Activated CD8-positive, alpha-beta memory T cell treated with anti-CD3 and anti-CD28 coated beads, Interleukin-2, amount 50 U/mL, for 1 hour (primary cell): Measurements from ENCODE around the gene MTM1.

ENCODE experiments used
- DNase-seq: peaks from one replicate; pipeline ENCODE4 v3.0.0-alpha.2; 2020; ENCODE audit errors: extremely low read depth

Gene MTM1

DNA sequence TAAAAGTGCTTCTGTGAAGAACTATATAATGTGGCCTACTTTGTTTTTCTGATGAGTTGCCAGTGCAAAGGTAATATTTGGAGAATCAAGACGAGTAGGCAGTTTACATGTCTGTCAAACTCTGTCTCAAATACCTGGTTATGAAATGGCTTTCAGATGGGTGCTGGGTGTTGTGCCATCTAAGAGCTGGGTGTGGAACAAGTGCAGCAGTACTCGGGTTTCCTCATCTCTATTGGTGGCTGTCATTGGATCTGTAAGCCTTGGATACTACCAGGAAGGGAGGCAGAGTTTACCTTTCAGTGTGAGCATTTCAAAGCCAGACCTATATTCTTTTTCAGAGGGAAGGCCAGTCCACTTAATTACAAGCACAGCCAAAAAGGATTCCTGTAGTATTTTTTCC, 37.2 kb downstream of the MTM1 start:
- no peak for DNase-seq

- no peak for DNase-seq
These were observed 38.8 kb downstream of the MTM1 start for GRCh38 chrX:150607201-150607600.

DNA sequence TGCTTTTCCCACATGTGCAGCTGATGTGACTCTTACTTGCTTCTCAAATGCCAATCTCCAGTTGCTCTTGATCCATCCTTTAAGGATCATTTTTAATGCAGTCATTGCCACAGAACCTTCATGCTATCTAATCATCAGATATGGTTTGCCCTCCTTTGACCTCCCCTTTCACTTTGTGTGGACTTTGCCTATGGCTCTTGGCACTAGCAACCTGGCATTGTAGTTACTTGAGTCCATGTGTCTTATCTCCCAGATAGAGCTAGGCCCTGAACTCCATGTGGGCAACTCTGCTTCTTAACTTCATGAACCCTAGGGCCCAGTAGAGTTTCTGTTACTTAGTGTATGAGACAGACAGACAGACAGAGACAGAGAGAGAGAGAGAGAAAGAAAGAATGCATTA, 41.6 kb downstream of the MTM1 start:
- no peak for DNase-seq

GRCh38 chrX:150610446-150610845, 42.0 kb downstream of the MTM1 start:
- DNase-seq: no peak

GRCh38 chrX:150615356-150615755, 46.9 kb downstream of the MTM1 start:
- DNase-seq: no peak

DNA sequence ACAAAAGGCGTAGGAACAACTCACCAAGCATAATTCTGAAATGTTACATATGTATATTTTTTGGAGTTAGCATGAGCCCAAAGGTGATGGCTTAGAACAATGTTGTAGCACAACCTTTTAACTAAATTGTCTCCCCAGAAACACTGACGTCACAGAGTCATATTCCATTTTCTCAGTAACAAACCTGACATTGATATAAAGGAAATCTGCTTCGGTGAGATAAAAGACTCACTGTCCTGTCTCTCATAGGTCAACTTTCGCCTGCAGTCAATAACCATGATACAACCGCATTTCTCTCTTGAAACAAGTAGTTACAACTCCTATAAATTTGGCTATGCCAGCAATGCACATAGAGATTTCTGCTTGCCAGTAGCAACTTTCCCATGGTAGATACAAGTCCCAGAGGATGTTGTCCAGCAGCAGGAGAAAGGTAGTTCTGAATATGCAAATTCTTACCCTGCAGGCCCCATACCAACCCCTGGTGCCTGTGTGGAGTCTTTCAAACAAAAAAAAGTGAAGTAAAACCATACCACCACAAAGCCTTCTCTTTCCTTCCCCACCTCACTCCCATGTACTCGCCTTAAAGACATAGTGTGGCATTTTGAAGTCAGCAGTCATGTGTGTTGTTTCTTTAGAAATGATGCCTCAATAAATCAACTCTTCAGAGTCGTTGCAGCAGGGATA, 47.9 kb downstream of the MTM1 start:
- no peak for DNase-seq

- no peak for DNase-seq
These were observed 48.4 kb downstream of the MTM1 start for GRCh38 chrX:150616863-150617198.

- DNase-seq: no peak
These were observed 53.2 kb downstream of the MTM1 start for GRCh38 chrX:150621652-150622051.

DNA sequence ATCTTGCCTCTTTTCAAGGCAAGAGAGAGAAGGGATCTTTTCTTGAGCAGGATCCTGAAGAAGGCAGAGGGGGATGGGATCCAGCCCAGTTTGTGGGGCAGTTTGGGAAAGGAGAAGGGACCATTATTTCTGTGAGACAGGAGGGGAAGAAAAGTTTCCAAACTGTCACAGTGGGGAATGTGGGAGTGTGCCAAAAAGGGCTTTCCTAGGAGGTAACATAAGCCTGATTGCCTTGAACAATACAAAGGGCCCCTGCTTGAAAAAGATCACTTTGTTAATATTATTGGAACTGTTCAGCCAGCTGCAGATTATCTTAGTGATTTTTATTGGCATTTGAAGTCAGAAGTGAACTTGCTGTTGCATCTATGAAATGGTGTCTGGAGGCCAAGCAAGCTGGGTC, 55.2 kb downstream of the MTM1 start:
- DNase-seq: no peak

DNA sequence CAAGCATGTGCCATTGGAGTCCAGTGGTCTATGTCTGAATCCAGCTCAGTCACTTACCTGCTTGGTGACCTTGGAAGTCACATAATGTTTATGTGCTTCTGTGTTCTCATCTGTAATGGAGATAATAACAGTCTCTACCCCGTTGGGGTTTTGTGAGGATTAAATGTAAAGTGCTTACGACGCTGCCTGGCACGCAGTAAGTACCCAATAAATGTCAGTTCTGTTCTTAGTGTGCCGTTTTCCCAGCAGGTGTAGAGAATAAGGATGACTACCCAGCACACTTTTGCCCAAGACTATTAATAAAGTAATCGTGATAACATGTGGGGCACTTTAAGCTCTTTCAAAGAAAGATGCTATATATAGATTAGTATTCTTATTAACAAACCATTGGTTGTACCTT, 56.7 kb downstream of the MTM1 start:
- DNase-seq: no peak

DNA sequence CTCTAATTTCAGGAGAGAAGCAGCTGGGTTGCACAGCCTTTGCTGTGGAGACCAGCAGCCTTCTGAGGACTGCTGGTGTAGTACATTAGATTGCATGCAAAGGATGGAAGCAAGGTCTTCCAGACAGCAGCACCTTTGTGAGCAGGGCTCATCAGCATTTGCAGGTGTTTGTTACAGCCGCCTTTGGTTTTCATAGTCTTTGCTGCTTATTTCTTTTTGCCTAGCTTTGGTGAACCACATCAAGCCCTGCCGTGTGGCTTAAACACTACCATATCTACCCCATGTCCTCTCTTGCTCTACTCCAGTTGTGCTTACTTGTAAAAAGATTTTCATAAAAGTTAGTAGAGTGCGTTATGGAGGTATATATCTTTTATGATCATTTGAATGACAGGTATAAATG, 57.5 kb downstream of the MTM1 start:
- DNase-seq: no peak

DNA sequence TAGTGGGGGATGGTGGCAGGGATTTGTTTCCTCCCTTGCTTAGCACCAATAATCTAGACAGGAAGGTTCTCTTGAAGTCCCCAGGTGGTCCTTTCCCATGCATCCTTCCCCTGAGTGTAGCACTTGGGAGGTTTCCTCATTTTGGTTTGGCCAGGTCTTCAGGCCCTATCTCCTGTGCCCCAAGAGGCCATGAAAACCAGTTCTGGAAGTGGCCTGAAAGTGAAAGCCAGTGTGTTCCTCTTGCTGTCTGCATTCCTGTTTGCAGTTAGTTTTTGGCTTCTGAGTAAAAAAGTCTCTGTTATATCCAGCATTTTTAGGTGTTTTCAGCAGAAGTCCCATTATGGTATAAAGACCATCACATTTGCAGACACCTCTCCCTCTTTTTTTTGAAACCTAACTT, 59.5 kb downstream of the MTM1 start:
- DNase-seq: no peak

- no peak for DNase-seq
These were observed 67.5 kb downstream of the MTM1 start for GRCh38 chrX:150635952-150636351.

- DNase-seq: no peak
These were observed 74.0 kb downstream of the MTM1 start for GRCh38 chrX:150642423-150642822.

- no peak for DNase-seq
These were observed 74.8 kb downstream of the MTM1 start for GRCh38 chrX:150643271-150643670.

DNA sequence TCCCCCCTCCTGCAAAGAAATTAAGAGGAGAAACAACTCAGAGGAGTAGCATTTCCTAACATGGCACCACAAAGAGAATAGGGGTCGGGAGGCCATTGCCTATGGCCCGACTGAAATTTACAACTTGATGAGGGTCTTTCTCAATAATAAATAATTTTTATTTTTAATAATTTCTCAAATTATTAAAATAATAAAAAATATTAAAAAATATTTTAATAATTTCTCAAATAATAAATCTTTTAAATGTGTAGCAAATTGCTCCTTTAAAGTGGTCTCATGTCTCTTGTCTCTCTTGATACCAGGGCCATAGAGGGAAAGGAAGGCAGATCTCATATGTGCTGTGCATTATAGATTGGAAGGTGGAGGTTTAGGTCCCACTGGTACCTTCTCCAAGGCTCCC, 75.5 kb downstream of the MTM1 start:
- no peak for DNase-seq

DNA sequence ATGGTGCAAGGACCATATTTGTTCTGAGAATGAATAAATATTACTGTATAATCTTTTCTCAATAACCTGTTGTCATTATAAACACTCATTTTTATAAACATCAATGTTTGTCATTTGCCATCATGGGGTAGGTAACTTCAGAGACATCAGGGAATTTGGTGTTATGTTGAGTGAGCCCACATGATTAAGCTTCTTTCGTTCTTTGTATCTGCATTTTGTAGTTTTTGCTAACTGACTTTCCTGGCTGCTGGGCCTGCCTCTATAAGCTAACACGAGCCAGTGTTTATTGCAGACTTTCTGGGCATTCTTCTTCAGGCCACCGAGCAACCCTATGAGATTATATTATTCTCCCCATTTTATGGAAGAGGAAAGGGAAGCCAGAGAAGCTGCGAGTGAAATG, 76.0 kb downstream of the MTM1 start:
- DNase-seq: no peak

- DNase-seq: no peak
These were observed 78.9 kb downstream of the MTM1 start for GRCh38 chrX:150647331-150647730.

DNA sequence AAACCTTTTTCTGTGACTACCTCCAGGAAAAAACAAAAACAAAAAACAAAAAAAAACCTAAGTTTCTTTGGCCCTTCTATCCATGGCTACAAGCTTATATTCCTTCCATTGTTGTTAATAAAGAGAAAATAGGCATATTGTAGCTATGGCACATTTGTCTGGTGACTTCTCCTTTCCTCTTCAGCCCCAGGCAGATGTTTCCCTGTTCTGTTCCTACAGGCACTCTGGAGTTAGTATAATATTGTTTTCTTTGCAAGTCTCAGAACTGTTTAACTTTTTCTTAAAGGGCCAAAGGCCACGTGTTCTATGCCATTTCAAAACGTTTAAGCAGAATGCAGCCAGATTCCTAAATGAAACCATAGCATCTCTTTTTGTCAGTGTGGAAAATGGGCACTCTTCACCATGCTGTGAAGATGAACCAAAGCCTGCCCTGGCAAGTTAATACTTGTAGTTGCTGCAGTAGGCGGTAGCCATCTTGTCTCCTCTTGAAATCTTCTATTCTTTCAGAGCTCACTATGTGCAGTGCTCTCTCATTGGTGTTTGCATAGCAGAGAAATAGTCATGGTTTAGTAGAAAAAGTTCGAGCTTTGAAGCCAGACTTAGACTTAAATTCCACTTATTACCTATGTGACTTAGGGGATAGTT, 80.0 kb downstream of the MTM1 start:
- DNase-seq: no peak

DNA sequence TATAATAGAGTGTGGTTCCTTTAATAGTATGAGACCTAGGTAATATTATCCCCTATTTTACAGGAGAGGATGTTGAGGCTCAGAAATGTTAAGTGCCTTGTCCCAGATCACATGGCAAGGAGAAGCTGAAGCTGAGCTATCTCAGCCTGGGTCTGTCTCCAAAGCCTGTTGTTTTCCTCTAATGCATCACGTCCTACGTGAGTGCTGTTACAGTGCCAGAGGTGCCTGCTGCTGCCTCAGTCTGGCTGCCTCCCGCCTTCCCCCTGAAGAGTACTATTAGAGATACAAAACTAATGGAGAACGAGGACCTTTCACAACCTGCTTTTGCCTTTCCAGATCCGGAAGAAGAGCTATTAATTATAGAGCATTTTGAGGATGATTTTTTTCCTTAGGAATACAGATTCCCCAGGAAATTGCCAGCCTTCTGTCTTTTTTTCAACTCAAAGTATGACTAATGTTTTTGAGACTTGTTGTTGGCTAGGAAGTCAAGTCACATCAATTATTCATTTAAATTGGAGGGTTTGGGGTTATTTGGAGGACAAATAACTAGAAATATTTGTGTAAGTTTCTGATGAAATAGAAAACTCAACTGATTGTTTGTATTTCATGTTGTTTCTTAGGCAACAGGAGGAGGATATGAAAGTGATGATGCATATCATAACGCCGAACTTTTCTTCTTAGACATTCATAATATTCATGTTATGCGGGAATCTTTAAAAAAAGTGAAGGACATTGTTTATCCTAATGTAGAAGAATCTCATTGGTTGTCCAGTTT, 80.9 kb downstream of the MTM1 start:
- no peak for DNase-seq

GRCh38 chrX:150651906-150652305, 83.5 kb downstream of the MTM1 start:
- DNase-seq: no peak

GRCh38 chrX:150655788-150656187, 87.4 kb downstream of the MTM1 start:
- DNase-seq: no peak

DNA sequence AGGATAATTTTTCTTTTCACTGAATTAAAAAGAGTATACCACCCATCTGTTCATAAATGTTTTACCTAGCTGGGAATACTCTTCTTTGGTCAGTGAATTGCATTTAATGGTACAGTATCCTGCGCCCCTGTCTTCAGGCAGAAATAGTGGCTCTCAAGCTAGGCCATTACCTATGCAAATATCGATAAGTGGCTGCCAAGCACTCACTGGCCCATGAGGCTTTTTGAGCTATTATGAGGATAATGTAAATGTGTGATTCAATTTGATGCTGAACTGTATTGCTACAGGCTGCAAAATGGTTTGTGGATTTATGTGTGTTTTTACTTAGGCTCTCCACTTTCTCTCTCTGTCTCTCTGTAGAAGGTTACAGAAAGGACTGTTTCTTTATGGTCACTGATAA, 94.7 kb downstream of the MTM1 start:
- no peak for DNase-seq
